CD4-positive, alpha-beta T cell treated with Interleukin-6 at 100 ng/mL for 8 hours (primary cell): ENCODE results near the gene OSBPL2.

Source experiments
- DNase-seq: peaks from one replicate; pipeline ENCODE4 v3.0.0-alpha.2; 2020; ENCODE audit warnings: mixed read lengths, low spot score

OSBPL2 gene

DNA sequence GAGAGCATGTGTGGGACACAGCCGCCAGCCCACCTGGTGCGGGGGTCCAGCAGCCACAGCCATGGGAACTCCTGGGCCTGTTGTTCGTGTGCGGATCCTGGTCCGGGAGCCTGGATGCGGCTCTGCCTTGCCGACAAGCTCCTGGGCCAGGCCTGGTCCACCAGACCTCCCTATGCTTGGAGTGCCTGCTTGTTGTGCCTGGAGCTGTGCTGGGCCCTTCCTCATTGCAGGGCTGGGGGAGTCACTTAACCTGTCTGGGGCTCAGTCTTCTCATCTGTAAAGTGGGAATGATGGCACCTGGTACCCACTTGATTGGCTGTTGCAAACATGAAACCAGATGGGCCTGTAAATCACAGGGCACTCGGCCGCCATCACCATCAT, 2.6 kb upstream of the OSBPL2 start:
- DNase-seq = no peak

GRCh38 chr20:62236200-62236599, 2.1 kb upstream of the OSBPL2 start:
- DNase-seq = no peak

- no peak for DNase-seq
These were observed 1.4 kb upstream of the OSBPL2 start for GRCh38 chr20:62236766-62237513.

- no peak for DNase-seq
These were observed 864 bp upstream of the OSBPL2 start for GRCh38 chr20:62237514-62237800.

- DNase-seq = no peak
These were observed 402 bp downstream of the OSBPL2 start for GRCh38 chr20:62238569-62239277.

- DNase-seq = no peak
These were observed 1.1 kb downstream of the OSBPL2 start for GRCh38 chr20:62239278-62239879.

- DNase-seq = no peak
These were observed 1.8 kb downstream of the OSBPL2 start for GRCh38 chr20:62240020-62240685.

DNA sequence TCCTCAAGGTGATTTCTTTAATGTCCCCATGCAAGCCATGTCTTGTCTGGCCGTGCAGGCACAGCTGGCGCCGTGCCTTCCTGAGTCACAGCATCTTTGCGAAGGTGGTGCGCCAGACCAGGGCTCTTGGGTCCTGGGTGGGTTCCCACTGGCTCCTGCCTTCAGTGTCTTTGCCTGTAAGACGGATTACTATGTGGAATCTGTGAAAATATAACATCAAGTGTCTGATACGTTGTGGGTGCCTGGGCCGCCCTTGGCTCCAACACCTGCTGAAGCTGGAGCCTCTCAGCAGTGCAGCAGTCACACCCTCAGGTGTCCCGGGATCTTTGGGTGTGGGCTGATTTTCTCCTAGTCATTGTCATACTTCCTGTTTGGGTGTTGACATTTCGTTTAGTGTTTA, 3.2 kb downstream of the OSBPL2 start:
- no peak for DNase-seq

GRCh38 chr20:62242176-62242575, 3.9 kb downstream of the OSBPL2 start:
- no peak for DNase-seq

- DNase-seq = no peak
These were observed 4.8 kb downstream of the OSBPL2 start for GRCh38 chr20:62243106-62243505.

DNA sequence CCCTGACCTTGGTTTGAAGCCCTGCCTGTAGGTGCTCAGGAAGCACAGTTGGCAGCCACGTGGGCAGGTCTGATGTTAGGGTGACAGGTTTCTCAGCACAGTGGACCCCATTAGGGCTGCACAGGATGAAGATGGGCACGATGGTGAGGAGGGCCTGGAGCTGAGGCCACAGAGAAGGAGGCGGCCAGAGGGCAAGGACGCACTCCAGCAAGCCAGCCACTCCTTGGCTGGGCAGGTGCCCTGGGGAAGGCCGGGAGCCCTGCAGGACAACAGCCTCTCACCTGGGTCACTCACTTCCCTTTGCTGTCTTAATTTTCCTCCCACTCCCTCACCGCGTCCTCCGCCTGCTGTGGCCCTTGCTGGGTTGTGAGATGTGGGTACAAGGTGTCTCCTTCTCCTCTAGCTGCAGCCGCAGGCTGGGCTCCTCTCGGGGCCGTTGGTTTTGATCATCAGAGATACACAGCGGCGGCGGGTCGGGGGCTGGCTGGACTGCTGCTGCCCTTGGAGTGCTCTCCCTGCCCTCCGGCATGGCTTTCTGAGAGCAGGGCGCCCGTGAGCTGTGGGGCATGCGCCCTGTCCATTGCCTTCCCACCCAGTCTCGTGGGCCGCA, 5.7 kb downstream of the OSBPL2 start:
- DNase-seq = no peak

- no peak for DNase-seq
These were observed 6.4 kb downstream of the OSBPL2 start for GRCh38 chr20:62244644-62245108.

- DNase-seq = no peak
These were observed 7.6 kb downstream of the OSBPL2 start for GRCh38 chr20:62245911-62246280.

GRCh38 chr20:62246431-62246830, 8.1 kb downstream of the OSBPL2 start:
- no peak for DNase-seq

GRCh38 chr20:62246872-62247652, 8.7 kb downstream of the OSBPL2 start:
- DNase-seq = no peak

DNA sequence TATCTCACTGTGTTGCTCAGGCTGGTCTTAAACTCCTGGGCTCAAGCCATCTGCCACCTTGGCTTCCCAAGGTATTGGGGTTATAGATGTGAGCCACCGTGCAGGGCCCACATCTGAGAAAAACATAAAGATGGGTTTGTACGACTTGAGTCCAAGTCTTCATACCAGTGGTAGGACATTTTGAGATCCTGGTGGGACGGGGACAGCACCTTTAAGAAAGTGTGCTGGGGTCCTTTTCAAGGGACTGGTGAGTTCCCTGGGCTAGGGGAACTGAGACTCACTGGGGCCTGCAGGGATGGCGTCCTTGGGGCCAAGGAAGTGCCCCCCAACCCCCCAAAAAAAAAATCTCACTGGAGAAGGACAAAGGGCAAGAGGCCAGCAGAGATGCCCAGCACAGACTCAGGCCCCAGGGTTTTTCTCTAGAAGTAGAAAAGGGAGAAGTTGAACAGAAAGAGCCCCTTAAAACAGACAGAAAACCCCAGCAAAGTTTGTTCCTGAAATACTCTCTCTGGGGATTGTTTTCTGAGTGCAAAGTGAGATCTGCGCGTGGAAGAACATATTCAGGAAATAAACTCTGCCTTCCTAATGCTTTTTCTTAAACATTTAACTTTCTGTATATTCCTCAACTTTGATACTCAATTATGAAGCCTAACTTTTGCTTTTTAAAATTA, 10.7 kb downstream of the OSBPL2 start:
- no peak for DNase-seq

GRCh38 chr20:62252342-62252966, 14.1 kb downstream of the OSBPL2 start:
- DNase-seq = no peak

DNA sequence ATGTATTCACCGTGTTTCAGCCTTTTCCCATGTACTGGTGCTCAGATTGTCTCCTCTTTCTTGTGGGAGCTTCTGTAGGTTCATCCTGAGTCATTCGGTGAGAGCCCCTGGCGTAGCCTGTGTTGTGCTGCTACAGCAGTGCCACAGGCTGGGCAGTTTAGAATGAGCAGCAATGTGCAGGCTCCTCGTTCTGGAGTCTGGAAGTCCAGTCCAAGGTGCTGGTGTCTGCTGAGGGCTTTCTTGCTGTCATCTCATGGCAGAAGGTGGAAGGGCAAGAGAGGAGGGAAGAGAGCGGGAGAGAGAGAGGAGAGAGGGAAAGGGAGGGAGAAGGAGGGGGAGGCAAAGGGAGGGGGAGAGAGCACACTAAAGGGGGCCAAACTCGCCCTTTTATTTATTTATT, 15.1 kb downstream of the OSBPL2 start:
- no peak for DNase-seq

DNA sequence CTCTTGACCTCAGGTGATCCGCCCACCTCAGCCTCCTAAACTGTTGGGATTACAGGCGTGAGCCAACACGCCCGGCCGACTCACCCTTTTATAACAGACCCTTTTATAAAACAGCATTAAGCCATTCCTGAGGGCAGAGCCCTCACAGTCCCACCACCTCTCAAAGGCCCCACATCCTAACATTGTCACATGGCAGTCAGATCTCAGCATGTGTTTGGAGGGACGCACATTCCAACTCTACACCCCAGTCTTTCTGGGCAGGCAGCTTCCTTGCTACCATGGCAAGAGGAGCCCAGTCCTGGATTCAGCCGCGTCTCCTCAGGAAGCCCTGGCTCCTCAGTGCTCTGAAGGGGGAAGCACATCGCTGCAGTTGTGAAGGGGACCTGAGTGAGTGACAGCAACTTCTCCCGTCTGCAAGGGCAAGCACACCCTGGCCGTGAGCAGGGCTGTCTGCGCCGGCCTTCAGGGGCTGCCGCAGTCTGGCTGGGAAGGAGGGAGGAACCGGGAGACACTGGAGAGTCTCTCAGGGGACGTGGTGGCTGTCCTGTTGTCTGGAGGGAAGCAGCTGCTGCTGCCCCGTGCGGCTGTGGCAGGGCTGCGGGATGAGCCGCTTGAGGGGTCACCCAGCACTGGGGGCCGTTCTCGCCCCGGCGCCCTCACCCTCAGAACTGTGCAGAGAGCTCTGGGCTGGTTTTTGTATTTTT, 15.9 kb downstream of the OSBPL2 start:
- no peak for DNase-seq

- DNase-seq = no peak
These were observed 17.7 kb downstream of the OSBPL2 start for GRCh38 chr20:62255976-62256375.
